GM23338 (cell line): Measurements from ENCODE around the gene TEDC1. TPM values are rescaled to one million over a fixed set of nuclear protein-coding genes. Genes with fewer than 3 reads are reported as not detected.

Experiments used
- ATAC-seq: fragments of 200-7000 bp; cut with Tn5 transposase; 3 replicates; pipeline ENCODE4 v1.9.1; 2020
- DNase-seq: peaks from one replicate; pipeline ENCODE4 v3.0.0-alpha.2; 2015; ENCODE audit warnings: low spot score
- H2AFZ ChIP-seq: fragments of 200-600 bp; sonication (generic); 2 replicates; pipeline ENCODE4 v1.8.0; 2016; ENCODE audit warnings: antibody characterized with exemption, mild to moderate bottlenecking, moderate library complexity
- H3F3A ChIP-seq: fragments of 200-600 bp; sonication (generic); replicated peaks from 2 replicates; pipeline ENCODE4 v1.8.0; 2017; ENCODE audit warnings: antibody characterized with exemption, mixed run types, low read depth
- H3K27ac ChIP-seq: fragments of 200-600 bp; sonication (generic); 2 replicates; pipeline ENCODE4 v1.6.1; 2016; ENCODE audit warnings: low read depth
- H3K27me3 ChIP-seq: fragments of 200-600 bp; sonication (generic); 2 replicates; pipeline ENCODE4 v1.8.0; 2016; ENCODE audit warnings: mild to moderate bottlenecking, mixed run types, moderate library complexity; ENCODE audit not compliant: insufficient read depth
- H3K36me3 ChIP-seq: fragments of 200-600 bp; sonication (generic); 2 replicates; pipeline ENCODE4 v1.8.0; 2016; ENCODE audit warnings: mild to moderate bottlenecking; ENCODE audit not compliant: insufficient read depth
- H3K4me1 ChIP-seq: fragments of 200-600 bp; sonication (generic); 2 replicates; pipeline ENCODE4 v1.8.0; 2016; ENCODE audit warnings: mild to moderate bottlenecking, moderate library complexity; ENCODE audit not compliant: insufficient read depth
- H3K4me2 ChIP-seq: fragments of 200-600 bp; sonication (generic); 2 replicates; pipeline ENCODE4 v1.7.1; 2017; ENCODE audit warnings: mixed run types
- H3K4me3 ChIP-seq: fragments of 200-600 bp; sonication (generic); 2 replicates; pipeline ENCODE4 v1.6.1; 2016; ENCODE audit warnings: mixed run types
- H3K79me2 ChIP-seq: fragments of 200-600 bp; sonication (generic); replicated peaks from 2 replicates; pipeline ENCODE4 v1.8.0; 2017; ENCODE audit warnings: mild to moderate bottlenecking; ENCODE audit not compliant: insufficient read depth
- H3K9me2 ChIP-seq: fragments of 200-600 bp; sonication (generic); 2 replicates; pipeline ENCODE4 v1.8.0; 2017; ENCODE audit not compliant: insufficient read depth
- H4K20me1 ChIP-seq: fragments of 200-600 bp; sonication (generic); replicated peaks from 2 replicates; pipeline ENCODE4 v1.8.0; 2017; ENCODE audit warnings: mild to moderate bottlenecking; ENCODE audit not compliant: insufficient read depth
- H3K27ac Mint-ChIP-seq: 2 replicates; pipeline ENCODE4 v1.8.0; 2020; ENCODE audit warnings: inconsistent platforms, mild to moderate bottlenecking, moderate library complexity, mixed read lengths
- H3K27me3 Mint-ChIP-seq: 3 replicates; pipeline ENCODE4 v1.8.0; 2022; ENCODE audit warnings: low read depth, mild to moderate bottlenecking, moderate library complexity, mixed read lengths, inconsistent platforms; ENCODE audit not compliant: insufficient read depth, poor library complexity
- H3K36me3 Mint-ChIP-seq: 3 replicates; pipeline ENCODE4 v1.8.0; 2021; ENCODE audit warnings: low read depth, mild to moderate bottlenecking, inconsistent platforms, moderate library complexity, mixed read lengths
- H3K4me1 Mint-ChIP-seq: 3 replicates; pipeline ENCODE4 v1.8.0; 2020; ENCODE audit warnings: mild to moderate bottlenecking, inconsistent platforms, mixed read lengths
- H3K4me3 Mint-ChIP-seq: 3 replicates; pipeline ENCODE4 v1.8.0; 2021; ENCODE audit warnings: moderate library complexity, mild to moderate bottlenecking, inconsistent platforms, mixed read lengths
- H3K9me3 Mint-ChIP-seq: 3 replicates; pipeline ENCODE4 v1.8.0; 2020; ENCODE audit warnings: moderate library complexity, mild to moderate bottlenecking, inconsistent platforms, mixed read lengths
- CREB1 ChIP-seq: fragments of 250-450 bp; sonication (Bioruptor Pico); IDR thresholded peaks from 2 replicates; pipeline ENCODE4 v1.5.0; 2020; ENCODE audit warnings: low read depth, mild to moderate bottlenecking, moderate library complexity
- ETS1 ChIP-seq: IDR thresholded peaks from 2 replicates; pipeline ENCODE4 v1.6.1; 2016; ENCODE audit warnings: antibody characterized with exemption
- EZH2 ChIP-seq: fragments of 200-600 bp; sonication (generic); IDR thresholded peaks from one replicate; pipeline ENCODE4 v1.8.0; 2017; ENCODE audit warnings: antibody characterized with exemption, mild to moderate bottlenecking, low read depth; ENCODE audit not compliant: unreplicated experiment
- JUNB ChIP-seq: IDR thresholded peaks from one replicate; pipeline ENCODE4 v1.6.1; 2016; ENCODE audit warnings: antibody characterized with exemption; ENCODE audit not compliant: unreplicated experiment
- NANOG ChIP-seq: IDR thresholded peaks from 2 replicates; pipeline ENCODE4 v1.6.1; 2016; ENCODE audit warnings: antibody characterized with exemption, borderline replicate concordance
- ZNF331 ChIP-seq: fragments of 250-450 bp; sonication (Bioruptor Pico); IDR thresholded peaks from 2 replicates; pipeline ENCODE4 v1.5.0; 2020; ENCODE audit warnings: low read depth, mild to moderate bottlenecking, moderate library complexity
- polyA plus RNA-seq: library from polyadenylated mRNA; unstranded; fragments of >200 nt; fragmentation: Nextera tagmentation; extraction: Ambion mirVana; gene quantifications from 2 replicates; pipeline ENCODE4 v1.2.1, GENCODE V29; 2016
- total RNA-seq: library from RNA; depleted of rRNA; stranded (reverse); fragments of >200 nt; shearing (Covaris generic); gene quantifications from 2 replicates; pipeline ENCODE4 v1.2.3, GENCODE V29; 2014
- TF ChIP-seq, protein P1 (sequence below): fragments of 250-450 bp; sonication (Bioruptor Pico); IDR thresholded peaks from 2 replicates; pipeline ENCODE4 v1.5.0; 2020; ENCODE audit warnings: mild to moderate bottlenecking, moderate library complexity
- TF ChIP-seq, protein P2 (sequence below), 2 experiments: fragments of 200-600 bp in 1 of 2; sonication (generic) in 1 of 2; conservative IDR thresholded peaks; 2 replicates each; pipeline versions ENCODE4 v1.5.1 to v1.6.1; 2016 to 2017; ENCODE audit warnings: antibody characterized with exemption in 2 of 2, low read depth in 2 of 2, mild to moderate bottlenecking in 2 of 2, moderate library complexity in 1 of 2

TEDC1 gene
- total and polyA plus RNA-seq, 2 experiments from 2014 or later: 5.9 to 16.3 TPM

DNA sequence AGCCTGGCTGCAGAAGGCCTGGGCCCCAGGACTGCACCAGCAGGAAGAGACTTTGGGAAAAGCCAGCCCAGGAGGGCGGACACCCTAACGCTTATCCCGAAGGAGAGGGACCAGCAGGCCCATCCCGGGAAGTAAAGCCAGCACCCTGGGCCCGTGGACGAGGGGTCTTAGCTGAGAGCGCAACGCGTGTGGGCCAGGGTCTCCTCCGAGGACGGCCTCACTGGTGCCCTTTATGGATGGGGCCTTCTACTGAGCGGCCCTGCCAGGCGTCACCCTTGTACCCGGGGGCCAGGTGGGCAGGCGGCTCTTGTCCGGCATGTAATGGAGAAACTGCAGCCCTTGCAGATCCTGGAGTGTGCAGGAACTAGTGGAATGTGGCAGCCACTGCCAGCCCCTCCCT is 14.1 kb downstream of the TEDC1 start (continued):
- TF ChIP-seq, protein P1, sequence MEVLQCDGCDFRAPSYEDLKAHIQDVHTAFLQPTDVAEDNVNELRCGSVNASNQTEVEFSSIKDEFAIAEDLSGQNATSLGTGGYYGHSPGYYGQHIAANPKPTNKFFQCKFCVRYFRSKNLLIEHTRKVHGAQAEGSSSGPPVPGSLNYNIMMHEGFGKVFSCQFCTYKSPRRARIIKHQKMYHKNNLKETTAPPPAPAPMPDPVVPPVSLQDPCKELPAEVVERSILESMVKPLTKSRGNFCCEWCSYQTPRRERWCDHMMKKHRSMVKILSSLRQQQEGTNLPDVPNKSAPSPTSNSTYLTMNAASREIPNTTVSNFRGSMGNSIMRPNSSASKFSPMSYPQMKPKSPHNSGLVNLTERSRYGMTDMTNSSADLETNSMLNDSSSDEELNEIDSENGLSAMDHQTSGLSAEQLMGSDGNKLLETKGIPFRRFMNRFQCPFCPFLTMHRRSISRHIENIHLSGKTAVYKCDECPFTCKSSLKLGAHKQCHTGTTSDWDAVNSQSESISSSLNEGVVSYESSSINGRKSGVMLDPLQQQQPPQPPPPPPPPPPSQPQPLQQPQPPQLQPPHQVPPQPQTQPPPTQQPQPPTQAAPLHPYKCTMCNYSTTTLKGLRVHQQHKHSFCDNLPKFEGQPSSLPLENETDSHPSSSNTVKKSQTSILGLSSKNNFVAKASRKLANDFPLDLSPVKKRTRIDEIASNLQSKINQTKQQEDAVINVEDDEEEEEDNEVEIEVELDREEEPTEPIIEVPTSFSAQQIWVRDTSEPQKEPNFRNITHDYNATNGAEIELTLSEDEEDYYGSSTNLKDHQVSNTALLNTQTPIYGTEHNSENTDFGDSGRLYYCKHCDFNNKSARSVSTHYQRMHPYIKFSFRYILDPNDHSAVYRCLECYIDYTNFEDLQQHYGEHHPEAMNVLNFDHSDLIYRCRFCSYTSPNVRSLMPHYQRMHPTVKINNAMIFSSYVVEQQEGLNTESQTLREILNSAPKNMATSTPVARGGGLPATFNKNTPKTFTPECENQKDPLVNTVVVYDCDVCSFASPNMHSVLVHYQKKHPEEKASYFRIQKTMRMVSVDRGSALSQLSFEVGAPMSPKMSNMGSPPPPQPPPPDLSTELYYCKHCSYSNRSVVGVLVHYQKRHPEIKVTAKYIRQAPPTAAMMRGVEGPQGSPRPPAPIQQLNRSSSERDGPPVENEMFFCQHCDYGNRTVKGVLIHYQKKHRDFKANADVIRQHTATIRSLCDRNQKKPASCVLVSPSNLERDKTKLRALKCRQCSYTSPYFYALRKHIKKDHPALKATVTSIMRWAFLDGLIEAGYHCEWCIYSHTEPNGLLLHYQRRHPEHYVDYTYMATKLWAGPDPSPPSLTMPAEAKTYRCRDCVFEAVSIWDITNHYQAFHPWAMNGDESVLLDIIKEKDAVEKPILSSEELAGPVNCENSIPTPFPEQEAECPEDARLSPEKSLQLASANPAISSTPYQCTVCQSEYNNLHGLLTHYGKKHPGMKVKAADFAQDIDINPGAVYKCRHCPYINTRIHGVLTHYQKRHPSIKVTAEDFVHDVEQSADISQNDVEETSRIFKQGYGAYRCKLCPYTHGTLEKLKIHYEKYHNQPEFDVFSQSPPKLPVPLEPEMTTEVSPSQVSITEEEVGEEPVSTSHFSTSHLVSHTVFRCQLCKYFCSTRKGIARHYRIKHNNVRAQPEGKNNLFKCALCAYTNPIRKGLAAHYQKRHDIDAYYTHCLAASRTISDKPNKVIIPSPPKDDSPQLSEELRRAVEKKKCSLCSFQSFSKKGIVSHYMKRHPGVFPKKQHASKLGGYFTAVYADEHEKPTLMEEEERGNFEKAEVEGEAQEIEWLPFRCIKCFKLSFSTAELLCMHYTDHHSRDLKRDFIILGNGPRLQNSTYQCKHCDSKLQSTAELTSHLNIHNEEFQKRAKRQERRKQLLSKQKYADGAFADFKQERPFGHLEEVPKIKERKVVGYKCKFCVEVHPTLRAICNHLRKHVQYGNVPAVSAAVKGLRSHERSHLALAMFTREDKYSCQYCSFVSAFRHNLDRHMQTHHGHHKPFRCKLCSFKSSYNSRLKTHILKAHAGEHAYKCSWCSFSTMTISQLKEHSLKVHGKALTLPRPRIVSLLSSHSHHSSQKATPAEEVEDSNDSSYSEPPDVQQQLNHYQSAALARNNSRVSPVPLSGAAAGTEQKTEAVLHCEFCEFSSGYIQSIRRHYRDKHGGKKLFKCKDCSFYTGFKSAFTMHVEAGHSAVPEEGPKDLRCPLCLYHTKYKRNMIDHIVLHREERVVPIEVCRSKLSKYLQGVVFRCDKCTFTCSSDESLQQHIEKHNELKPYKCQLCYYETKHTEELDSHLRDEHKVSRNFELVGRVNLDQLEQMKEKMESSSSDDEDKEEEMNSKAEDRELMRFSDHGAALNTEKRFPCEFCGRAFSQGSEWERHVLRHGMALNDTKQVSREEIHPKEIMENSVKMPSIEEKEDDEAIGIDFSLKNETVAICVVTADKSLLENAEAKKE (CRISPR knock-in tag): no peak
- TF ChIP-seq EZH2 (no peak), JUNB (no peak), ETS1 (no peak)
- TF ChIP-seq, protein P2, sequence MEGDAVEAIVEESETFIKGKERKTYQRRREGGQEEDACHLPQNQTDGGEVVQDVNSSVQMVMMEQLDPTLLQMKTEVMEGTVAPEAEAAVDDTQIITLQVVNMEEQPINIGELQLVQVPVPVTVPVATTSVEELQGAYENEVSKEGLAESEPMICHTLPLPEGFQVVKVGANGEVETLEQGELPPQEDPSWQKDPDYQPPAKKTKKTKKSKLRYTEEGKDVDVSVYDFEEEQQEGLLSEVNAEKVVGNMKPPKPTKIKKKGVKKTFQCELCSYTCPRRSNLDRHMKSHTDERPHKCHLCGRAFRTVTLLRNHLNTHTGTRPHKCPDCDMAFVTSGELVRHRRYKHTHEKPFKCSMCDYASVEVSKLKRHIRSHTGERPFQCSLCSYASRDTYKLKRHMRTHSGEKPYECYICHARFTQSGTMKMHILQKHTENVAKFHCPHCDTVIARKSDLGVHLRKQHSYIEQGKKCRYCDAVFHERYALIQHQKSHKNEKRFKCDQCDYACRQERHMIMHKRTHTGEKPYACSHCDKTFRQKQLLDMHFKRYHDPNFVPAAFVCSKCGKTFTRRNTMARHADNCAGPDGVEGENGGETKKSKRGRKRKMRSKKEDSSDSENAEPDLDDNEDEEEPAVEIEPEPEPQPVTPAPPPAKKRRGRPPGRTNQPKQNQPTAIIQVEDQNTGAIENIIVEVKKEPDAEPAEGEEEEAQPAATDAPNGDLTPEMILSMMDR (conservative IDR thresholded peaks at IDR 0.05; ENCODE audit: low read depth in 2 of 2): no peak

- Histone ChIP-seq H3K27me3 (no peaks in the 10 kb centered on the region), H3K4me1 (no peaks in the 10 kb centered on the region), H3K79me2 (no peaks in the 10 kb centered on the region), H3K36me3 (no peaks in the 10 kb centered on the region), H3K27ac (no peak overlapping the region), H3K9me2 (no peaks in the 10 kb centered on the region), H4K20me1 (no peaks in the 10 kb centered on the region), H2AFZ (no peak overlapping the region), H3K4me2 (no peak overlapping the region), H3K4me3 (no peak overlapping the region), H3F3A (no peaks in the 10 kb centered on the region)
- H3K4me1 Mint-ChIP-seq: no peaks in the 10 kb centered on the region
- ATAC-seq (no peak), DNase-seq (no peak)
- H3K9me3 Mint-ChIP-seq: no peaks in the 10 kb centered on the region; the same call in none of the 3 replicates
- H3K36me3 Mint-ChIP-seq: no peaks in the 10 kb centered on the region; the same call in 2 of the 3 replicates
- no peak overlapping the region for H3K27ac Mint-ChIP-seq
- TF ChIP-seq EZH2 (no peak), ETS1 (no peak), NANOG (no peak), CREB1 (CRISPR knock-in tag) (no peak), ZNF331 (CRISPR knock-in tag) (no peak)
- no peak overlapping the region for H3K4me3 Mint-ChIP-seq
- peaks cover 2% of the 10 kb centered on the region for H3K27me3 Mint-ChIP-seq
Measured at GRCh38 chr14:105507247-105507646, 16.2 kb downstream of the TEDC1 start.
